PC-9 (cell line): ENCODE results near the gene MCU. TPM values are rescaled to one million over a fixed set of nuclear protein-coding genes. Genes with fewer than 3 reads are reported as not detected.

Source experiments
- BruUV-seq: library from RNA; stranded (reverse); fragments of 400-500 nt; replicated peaks from 2 replicates; lab custom pipeline; 2021; lab: Mats Ljungman, UMichigan
- CTCF ChIA-PET: fragments of 300-600 bp; sonication (Branson Sonifier 250); formaldehyde crosslinking; loops from one replicate; lab custom pipeline; 2022; ENCODE audit warnings: antibody characterized with exemption; lab: Charles Lee
- POLR2A ChIA-PET: fragments of 300-600 bp; sonication (Branson Sonifier 250); formaldehyde crosslinking; loops from one replicate; lab custom pipeline; 2022; ENCODE audit warnings: antibody characterized with exemption; ENCODE audit not compliant: unreplicated experiment; lab: Charles Lee
- DNase-seq, 2 experiments: peaks; one replicate each; pipeline versions ENCODE4 v3.0.0 to v3.0.0-alpha.2; 2015 to 2022; ENCODE audit warnings: mixed read lengths in 1 of 2
- H2AFZ ChIP-seq: fragments of 200-600 bp; sonication (generic); 2 replicates; pipeline ENCODE4 v1.8.1; 2017; ENCODE audit warnings: antibody characterized with exemption
- H3F3A ChIP-seq: fragments of 200-600 bp; sonication (generic); 2 replicates; pipeline ENCODE4 v1.8.1; 2017; ENCODE audit warnings: antibody characterized with exemption, mild to moderate bottlenecking, low read depth; ENCODE audit not compliant: insufficient read depth
- H3K27ac ChIP-seq: fragments of 200-600 bp; sonication (generic); 2 replicates; pipeline ENCODE4 v1.6.1; 2016; ENCODE audit warnings: mixed run types
- H3K27me3 ChIP-seq: fragments of 200-600 bp; sonication (generic); 2 replicates; pipeline ENCODE4 v1.6.1; 2016; ENCODE audit warnings: low read depth, mixed run types; ENCODE audit not compliant: insufficient read depth
- H3K36me3 ChIP-seq: fragments of 200-600 bp; sonication (generic); 2 replicates; pipeline ENCODE4 v1.6.1; 2016; ENCODE audit warnings: low read depth, mixed run types
- H3K4me1 ChIP-seq: fragments of 200-600 bp; sonication (generic); replicated peaks from 2 replicates; pipeline ENCODE4 v1.6.1; 2016; ENCODE audit warnings: mixed run types; ENCODE audit not compliant: insufficient read depth
- H3K4me2 ChIP-seq: fragments of 200-600 bp; sonication (generic); 2 replicates; pipeline ENCODE4 v1.6.1; 2017; ENCODE audit warnings: mixed run types
- H3K4me3 ChIP-seq: fragments of 200-600 bp; sonication (generic); 2 replicates; pipeline ENCODE4 v1.6.1; 2016; ENCODE audit warnings: mixed run types
- H3K79me2 ChIP-seq: fragments of 200-600 bp; sonication (generic); 2 replicates; pipeline ENCODE4 v1.6.1; 2017; ENCODE audit warnings: low read depth, mixed run types
- H3K9me2 ChIP-seq: fragments of 200-600 bp; sonication (generic); 2 replicates; pipeline ENCODE4 v1.8.1; 2017; ENCODE audit warnings: mild to moderate bottlenecking; ENCODE audit not compliant: insufficient read depth
- H3K9me3 ChIP-seq: fragments of 200-600 bp; sonication (generic); 2 replicates; pipeline ENCODE4 v1.8.1; 2016; ENCODE audit warnings: low read depth; ENCODE audit not compliant: insufficient read depth
- H4K20me1 ChIP-seq: fragments of 200-600 bp; sonication (generic); 2 replicates; pipeline ENCODE4 v1.8.1; 2017; ENCODE audit not compliant: insufficient read depth
- CTCF ChIP-seq: fragments of 200-600 bp; sonication (generic); conservative IDR thresholded peaks from 2 replicates; pipeline ENCODE4 v1.6.1; 2017; ENCODE audit warnings: mixed run types, antibody characterized with exemption, mild to moderate bottlenecking, moderate library complexity
- EZH2 ChIP-seq: fragments of 200-600 bp; sonication (generic); IDR thresholded peaks from 2 replicates; pipeline ENCODE4 v1.8.0; 2017; ENCODE audit warnings: antibody characterized with exemption, low read depth
- intact Hi-C: fragments of 100-400 bp; cut with micrococcal nuclease; formaldehyde crosslinking; loops from one replicate; pipeline ENCODE4 v1.10.0; 2022; ENCODE audit not compliant: unreplicated experiment
- total RNA-seq: library from RNA; stranded (reverse); gene quantifications from 2 replicates; pipeline ENCODE4 v1.2.3, GENCODE V29; 2021

MCU gene
- total RNA-seq, 1 experiment from 2014 or later: 59.5 TPM

- no peaks in the 10 kb centered on the region for H3K27me3 ChIP-seq
- POLR2A ChIA-PET: interaction anchor here (0.6 kb wide), 1 partner anchor 86 kb away, joined by 5 read pairs; the partner anchor contains the start of gene MICU1
Measured at GRCh38 chr10:72712136-72712535, 20.2 kb downstream of the MCU start.

GRCh38 chr10:72719941-72720592 lies 28.1 kb downstream of the MCU start:
- BruUV-seq: no TSS peak
- Histone ChIP-seq H3K36me3 (peaks cover 29% of the 10 kb centered on the region), H3K27ac (peak overlapping the region; percentile 56), H3K9me3 (no peaks in the 10 kb centered on the region), H3K4me2 (peak overlapping the region; percentile 33), H4K20me1 (0 out of 2 replicates have a peak, but pooled peaks cover 3% of the 10 kb centered on the region), H3K9me2 (0 out of 2 replicates have a peak, but pooled peaks cover 4% of the 10 kb centered on the region), H3K79me2 (peaks cover 59% of the 10 kb centered on the region), H3F3A (peaks cover 27% of the 10 kb centered on the region), H3K4me1 (peaks cover 44% of the 10 kb centered on the region), H3K4me3 (no peak overlapping the region), H2AFZ (no peak overlapping the region), H3K27me3 (no peaks in the 10 kb centered on the region)
- intact Hi-C loops: loop anchor here (5.0 kb wide), 1 partner anchor 82 kb away; no protein-coding TSS in a partner anchor
- CTCF ChIA-PET: interaction anchor here (0.6 kb wide), 1 partner anchor 9 kb away, joined by 3 read pairs; no protein-coding TSS in a partner anchor
- no peak for TF ChIP-seq CTCF
- TF ChIP-seq EZH2: no peak
- DNase-seq: peak; percentile 59 to 89
- POLR2A ChIA-PET: no interaction called here

More at GRCh38 chr10:72712136-72712535, 20.2 kb downstream of the MCU start:
- peaks cover 7% of the 10 kb centered on the region; the same call in 1 of the 2 replicates for H3K36me3 ChIP-seq
- TF ChIP-seq EZH2 (no peak), CTCF (no peak)
- intact Hi-C loops: no loop called here
- H3K9me3 ChIP-seq: no peaks in the 10 kb centered on the region
- H3K4me1 ChIP-seq: 0 out of 2 replicates have a peak, but pooled peaks cover 8% of the 10 kb centered on the region
- peaks cover 73% of the 10 kb centered on the region for H3K79me2 ChIP-seq
- H3K27ac ChIP-seq: no peak overlapping the region
- no peak overlapping the region for H3K4me3 ChIP-seq
- CTCF ChIA-PET: no interaction called here
- no TSS peak for BruUV-seq
- H3F3A ChIP-seq: no peaks in the 10 kb centered on the region; the same call in 1 of the 2 replicates
- no peak overlapping the region for H2AFZ ChIP-seq
- DNase-seq: no peak
- no peaks in the 10 kb centered on the region for H3K9me2 ChIP-seq
- H3K4me2 ChIP-seq: no peak overlapping the region
- H4K20me1 ChIP-seq: no peaks in the 10 kb centered on the region

GRCh38 chr10:72720814-72721660 lies 29.1 kb downstream of the MCU start:
- Histone ChIP-seq H3K27ac (peak overlapping the region; percentile 56), H3K9me3 (no peaks in the 10 kb centered on the region), H4K20me1 (0 out of 2 replicates have a peak, but pooled peaks cover 3% of the 10 kb centered on the region), H2AFZ (no peak overlapping the region), H3K27me3 (no peaks in the 10 kb centered on the region), H3K9me2 (0 out of 2 replicates have a peak, but pooled peaks cover 4% of the 10 kb centered on the region), H3K4me2 (peak overlapping the region; percentile 33; the same call in 1 of the 2 replicates), H3K4me3 (no peak overlapping the region), H3F3A (peaks cover 27% of the 10 kb centered on the region), H3K4me1 (peaks cover 37% of the 10 kb centered on the region), H3K79me2 (peaks cover 54% of the 10 kb centered on the region), H3K36me3 (peaks cover 27% of the 10 kb centered on the region)
- intact Hi-C loops: no loop called here
- ChIA-PET POLR2A (interaction anchor here (0.6 kb wide), 1 partner anchor 10 kb away, joined by 17 read pairs; no protein-coding TSS in a partner anchor), CTCF (no interaction called here)
- BruUV-seq: no TSS peak
- no peak for TF ChIP-seq EZH2
- TF ChIP-seq CTCF: no peak
- DNase-seq: no peak
